GM19025 (cell line): ENCODE results near the gene RAB5A.
"Not testable (repeated sequence)": the region's sequence is repeated elsewhere in the genome, so short reads cannot be mapped to it uniquely, and the experiment has no call there.

Source experiments
- ATAC-seq: cut with Tn5 transposase; IDR thresholded peaks from one replicate; pipeline ENCODE4 v1.9.1; 2021; ENCODE audit warnings: mild to moderate bottlenecking, low read depth, moderate library complexity; ENCODE audit not compliant: unreplicated experiment

RAB5A gene

GRCh38 chr3:20022954-20023622 lies 76.2 kb downstream of the RAB5A start:
- no peak for ATAC-seq

- ATAC-seq: no peak
Observed at GRCh38 chr3:20023623-20024405, 76.9 kb downstream of the RAB5A start.

GRCh38 chr3:20027136-20027535 lies 80.2 kb downstream of the RAB5A start:
- no peak for ATAC-seq

- no peak for ATAC-seq
Observed at GRCh38 chr3:20028905-20029331, 82.0 kb downstream of the RAB5A start.

GRCh38 chr3:20031939-20032338 lies 85.0 kb downstream of the RAB5A start:
- ATAC-seq: not testable (repeated sequence)
